ENCODE data around the gene CD47. TPM values are rescaled to one million over a fixed set of nuclear protein-coding genes. Genes with fewer than 3 reads are reported as not detected.
A peak's percentile ranks its signal among the peaks of the same experiment; 100 is the strongest.

CD47 gene
- total RNA-seq, 5 donors from 2014 or later (not counting 1 experiment from before 2014, with no cell fraction given) = 154 to 186 (median 161) TPM

DNA sequence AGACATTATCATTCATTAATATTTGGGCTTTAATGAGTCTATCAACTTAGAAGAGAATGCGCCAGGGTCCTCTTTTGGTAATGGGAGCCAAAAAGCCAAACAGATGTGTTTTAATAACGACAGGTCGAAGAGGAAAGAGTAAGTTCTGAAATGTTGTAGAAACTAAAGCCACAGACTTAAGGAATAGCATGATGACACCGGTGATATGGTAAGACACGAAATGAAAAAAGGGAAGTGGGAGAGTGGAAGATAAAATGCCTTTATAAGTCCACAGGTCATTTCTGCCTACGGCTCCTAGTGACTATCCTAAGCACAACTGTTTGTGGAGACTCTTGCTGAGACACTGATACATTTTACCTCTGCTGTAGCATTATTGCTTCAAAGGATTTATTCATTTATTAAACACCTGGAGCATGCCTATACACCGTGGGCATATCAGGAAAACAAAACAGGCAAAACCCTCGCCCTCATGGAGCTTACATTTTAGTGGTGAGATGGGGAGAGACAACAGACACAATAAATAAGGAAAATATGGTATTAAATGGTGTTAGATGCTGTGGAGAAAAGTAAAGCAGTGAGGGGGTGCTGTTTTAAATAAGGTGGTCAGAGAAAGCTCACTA is 11.7 kb upstream of the CD47 start:
- no peaks in the 10 kb centered on the region for H3K27me3 ChIP-seq (replicated peaks in 1 of 2; ENCODE audit: control insufficient read depth in 2 of 2, extremely low read depth in 1 of 2, insufficient read depth in 2 of 2, low read length in 1 of 2)
- no peaks in the 10 kb centered on the region for H3K9me3 ChIP-seq
- H3K9me3 Mint-ChIP-seq = no peaks in the 10 kb centered on the region
- peak overlapping the region in 1 of 2 donors; percentile 60 for H3K27ac Mint-ChIP-seq
- peaks cover 37 to 58% (median 53%) of the 10 kb centered on the region in 3 donors for H3K4me1 Mint-ChIP-seq
- DNase-seq = no peak
- H3K4me3 Mint-ChIP-seq = no peak overlapping the region
- no peak overlapping the region for H3K4me3 ChIP-seq (ENCODE audit: control insufficient read depth in 1 of 2, extremely low read depth in 1 of 2, low read length in 1 of 2)
- no peaks in the 10 kb centered on the region for H3K27me3 Mint-ChIP-seq
- H3K4me1 ChIP-seq (ENCODE audit: control insufficient read depth in 1 of 2, extremely low read depth in 1 of 2, insufficient read depth in 2 of 2, low read length in 2 of 2) = peaks cover 20 to 31% of the 10 kb centered on the region in 2 experiments
- POLR2A ChIA-PET = no interaction called here
- WGBS (ENCODE audit: insufficient coverage) = 93% methylated on average over 6 of the region's 8 CpGs
- H3K36me3 Mint-ChIP-seq = no peaks in the 10 kb centered on the region
- no peak overlapping the region for H3K27ac ChIP-seq (ENCODE audit: low read length)
- no peak for ATAC-seq (replicated peaks in 1 of 4)
- no peaks in the 10 kb centered on the region for H3K36me3 ChIP-seq (ENCODE audit: control insufficient read depth in 2 of 2, extremely low read depth in 1 of 2, insufficient read depth in 1 of 2, low read length in 1 of 2)
- CTCF ChIA-PET = no interaction called here

DNA sequence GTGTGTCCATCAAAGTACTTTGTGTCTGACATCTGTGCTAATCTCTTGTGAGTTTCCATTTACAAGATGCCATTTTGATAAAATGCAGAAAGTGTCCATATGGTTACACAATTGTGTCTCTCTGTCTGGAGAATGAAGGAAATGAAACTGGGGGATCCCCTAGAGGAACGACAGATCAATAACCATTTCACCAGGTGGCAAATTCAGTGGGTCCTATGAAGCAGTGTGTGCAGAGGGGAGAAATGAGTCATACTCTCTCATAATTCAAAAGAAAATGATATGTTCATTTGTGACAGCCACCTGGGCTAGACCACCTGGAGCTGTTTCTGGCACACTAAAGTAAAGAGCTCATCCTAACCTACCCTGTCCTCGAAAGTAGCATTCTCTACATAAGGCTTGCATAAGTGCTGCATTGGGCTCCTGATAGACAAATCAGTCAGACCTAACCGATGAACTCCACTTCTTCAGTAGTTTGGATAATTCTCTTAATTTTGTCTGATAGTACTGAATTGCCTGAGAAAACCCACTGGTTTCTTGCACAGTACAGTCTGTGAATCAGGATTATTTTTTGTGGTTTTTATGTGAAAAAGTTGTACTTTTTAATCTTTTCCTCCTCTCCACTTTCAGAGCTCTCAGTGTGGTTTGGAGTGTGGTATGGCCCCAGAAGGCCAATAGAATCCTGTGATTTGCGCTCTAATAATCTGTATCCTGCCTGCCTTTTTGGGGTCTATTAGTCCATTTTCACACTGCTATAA is 10.3 kb upstream of the CD47 start:
- DNase-seq = peak in 3 of 35 experiments; percentile 13 to 62 (median 25)
- CTCF ChIA-PET = no interaction called here

DNA sequence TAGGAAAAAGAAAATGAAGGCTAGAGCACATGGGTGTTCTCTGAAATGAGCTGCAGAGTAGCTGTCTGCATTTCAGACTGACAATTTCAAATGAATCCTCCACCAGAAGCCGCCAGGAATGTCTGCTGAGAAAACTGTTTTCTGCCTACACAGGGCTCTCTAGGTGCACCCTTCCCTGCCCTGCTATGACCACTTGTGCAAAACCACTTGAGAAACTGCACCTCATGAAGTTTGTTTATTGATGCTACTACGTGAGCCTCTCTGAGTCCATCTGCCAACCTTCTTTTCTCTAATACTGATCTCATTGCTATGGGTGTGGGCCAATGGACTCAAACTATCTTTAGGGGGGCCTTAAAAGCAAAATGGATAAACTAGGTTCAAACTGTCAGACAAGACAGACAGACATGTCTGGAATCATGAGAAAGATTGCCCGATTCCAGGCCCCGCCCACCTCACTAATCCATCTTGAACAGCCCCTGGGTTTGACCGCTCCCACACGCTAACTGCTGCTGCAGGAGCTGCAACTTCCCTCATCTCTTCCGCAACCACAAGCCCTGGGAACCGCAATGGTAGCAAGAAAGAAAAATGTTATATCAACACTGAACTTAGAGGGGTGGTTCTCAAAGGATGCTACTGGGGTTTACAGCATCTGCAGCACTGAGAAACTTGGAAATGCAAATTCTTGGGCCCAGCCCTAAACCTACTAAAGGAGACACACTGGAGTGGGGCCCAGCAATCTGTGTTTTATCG is 9.0 kb upstream of the CD47 start:
- ATAC-seq (replicated peaks in 1 of 4) = peak; percentile 30 to 54 (median 34)
- H3K4me1 Mint-ChIP-seq = peaks cover 50 to 71% (median 69%) of the 10 kb centered on the region in 3 donors
- ChIA-PET CTCF (no interaction called here), POLR2A (interaction anchor here in 1 of 2 donors (0.7 kb wide), 1 partner anchor 17 kb away, joined by 10 read pairs; no protein-coding TSS in a partner anchor)
- no peaks in the 10 kb centered on the region for H3K36me3 Mint-ChIP-seq
- no peaks in the 10 kb centered on the region for H3K27me3 Mint-ChIP-seq
- Histone ChIP-seq H3K27me3 (replicated peaks in 1 of 2; ENCODE audit: control insufficient read depth in 2 of 2, extremely low read depth in 1 of 2, insufficient read depth in 2 of 2, low read length in 1 of 2) (no peaks in the 10 kb centered on the region), H3K36me3 (ENCODE audit: control insufficient read depth in 2 of 2, extremely low read depth in 1 of 2, insufficient read depth in 1 of 2, low read length in 1 of 2) (no peaks in the 10 kb centered on the region), H3K4me3 (ENCODE audit: control insufficient read depth in 1 of 2, extremely low read depth in 1 of 2, low read length in 1 of 2) (no peak overlapping the region), H3K27ac (ENCODE audit: low read length) (no peak overlapping the region), H3K4me1 (ENCODE audit: control insufficient read depth in 1 of 2, extremely low read depth in 1 of 2, insufficient read depth in 2 of 2, low read length in 2 of 2) (peaks cover 27 to 34% of the 10 kb centered on the region in 2 experiments), H3K9me3 (no peaks in the 10 kb centered on the region)
- peak overlapping the region; percentile 70 to 83 for H3K27ac Mint-ChIP-seq
- H3K4me3 Mint-ChIP-seq = peak overlapping the region in 1 of 3 donors; percentile 57
- 78% methylated on average over 4 of the region's 9 CpGs for WGBS (ENCODE audit: insufficient coverage)
- DNase-seq = peak in 19 of 35 experiments; percentile 13 to 54 (median 29)
- H3K9me3 Mint-ChIP-seq = no peaks in the 10 kb centered on the region

More for the DNA sequence above, 10.3 kb upstream of the CD47 start:
- Mint-ChIP-seq H3K36me3 (no peaks in the 10 kb centered on the region), H3K4me1 (peaks cover 46 to 64% (median 61%) of the 10 kb centered on the region in 3 donors), H3K27me3 (no peaks in the 10 kb centered on the region), H3K4me3 (peak overlapping the region; percentile 5 to 57 (median 23)), H3K9me3 (no peaks in the 10 kb centered on the region), H3K27ac (peak overlapping the region; percentile 70 to 83)
- POLR2A ChIA-PET = interaction anchor here in 1 of 2 donors (0.5 kb wide), 1 partner anchor 43 kb away, joined by 3 read pairs; no protein-coding TSS in a partner anchor
- Histone ChIP-seq H3K4me1 (ENCODE audit: control insufficient read depth in 1 of 2, extremely low read depth in 1 of 2, insufficient read depth in 2 of 2, low read length in 2 of 2) (peaks cover 27 to 34% of the 10 kb centered on the region in 2 experiments), H3K27ac (ENCODE audit: low read length) (no peak overlapping the region), H3K4me3 (ENCODE audit: control insufficient read depth in 1 of 2, extremely low read depth in 1 of 2, low read length in 1 of 2) (no peak overlapping the region), H3K36me3 (ENCODE audit: control insufficient read depth in 2 of 2, extremely low read depth in 1 of 2, insufficient read depth in 1 of 2, low read length in 1 of 2) (no peaks in the 10 kb centered on the region), H3K9me3 (no peaks in the 10 kb centered on the region), H3K27me3 (replicated peaks in 1 of 2; ENCODE audit: control insufficient read depth in 2 of 2, extremely low read depth in 1 of 2, insufficient read depth in 2 of 2, low read length in 1 of 2) (no peaks in the 10 kb centered on the region)
- no CpG with 5 or more reads among the region's 4 CpGs for WGBS (ENCODE audit: insufficient coverage)
- peak; percentile 65 to 79 (median 68) for ATAC-seq (replicated peaks in 1 of 4)

DNA sequence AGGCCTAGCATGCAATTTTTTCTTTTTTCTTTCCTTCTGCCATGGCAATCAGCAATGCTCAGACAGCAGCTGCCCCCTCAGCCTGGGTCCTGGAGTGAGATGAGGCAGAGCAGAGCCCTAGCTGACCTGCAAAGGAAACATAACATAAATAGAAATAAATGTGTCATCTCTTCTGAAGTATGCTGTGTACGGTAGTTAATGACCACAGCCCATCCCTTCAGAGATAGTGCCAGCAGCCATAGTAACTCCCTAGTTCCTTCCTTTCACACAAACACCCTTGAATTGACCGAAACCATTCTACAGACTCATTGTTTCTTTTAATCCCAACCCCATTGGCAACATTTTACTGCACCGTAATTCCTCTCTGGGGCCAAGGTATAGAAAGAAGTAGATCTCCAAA is 8.4 kb upstream of the CD47 start:
- no CpG with 5 or more reads among the region's 3 CpGs for WGBS (ENCODE audit: insufficient coverage)
- no peaks in the 10 kb centered on the region for H3K9me3 Mint-ChIP-seq
- DNase-seq (no peak), ATAC-seq (replicated peaks in 1 of 4) (no peak)
- H3K4me1 ChIP-seq (ENCODE audit: control insufficient read depth in 1 of 2, extremely low read depth in 1 of 2, insufficient read depth in 2 of 2, low read length in 2 of 2) = peaks cover 27 to 34% of the 10 kb centered on the region in 2 experiments
- H3K4me3 ChIP-seq (ENCODE audit: control insufficient read depth in 1 of 2, extremely low read depth in 1 of 2, low read length in 1 of 2) = no peak overlapping the region
- no peaks in the 10 kb centered on the region for H3K27me3 ChIP-seq (replicated peaks in 1 of 2; ENCODE audit: control insufficient read depth in 2 of 2, extremely low read depth in 1 of 2, insufficient read depth in 2 of 2, low read length in 1 of 2)
- CTCF ChIA-PET = no interaction called here
- POLR2A ChIA-PET = interaction anchor here in 1 of 2 donors (0.5 to 0.7 kb wide), 2 partner anchors 10 to 16 kb away, joined by 3 to 10 read pairs; no protein-coding TSS in a partner anchor
- no peak overlapping the region for H3K4me3 Mint-ChIP-seq
- no peak overlapping the region for H3K27ac ChIP-seq (ENCODE audit: low read length)
- no peaks in the 10 kb centered on the region for H3K36me3 Mint-ChIP-seq
- peak overlapping the region; percentile 70 to 83 for H3K27ac Mint-ChIP-seq
- peaks cover 52 to 74% (median 72%) of the 10 kb centered on the region in 3 donors for H3K4me1 Mint-ChIP-seq
- H3K27me3 Mint-ChIP-seq = no peaks in the 10 kb centered on the region
- H3K9me3 ChIP-seq = no peaks in the 10 kb centered on the region
- no peaks in the 10 kb centered on the region for H3K36me3 ChIP-seq (ENCODE audit: control insufficient read depth in 2 of 2, extremely low read depth in 1 of 2, insufficient read depth in 1 of 2, low read length in 1 of 2)

DNA sequence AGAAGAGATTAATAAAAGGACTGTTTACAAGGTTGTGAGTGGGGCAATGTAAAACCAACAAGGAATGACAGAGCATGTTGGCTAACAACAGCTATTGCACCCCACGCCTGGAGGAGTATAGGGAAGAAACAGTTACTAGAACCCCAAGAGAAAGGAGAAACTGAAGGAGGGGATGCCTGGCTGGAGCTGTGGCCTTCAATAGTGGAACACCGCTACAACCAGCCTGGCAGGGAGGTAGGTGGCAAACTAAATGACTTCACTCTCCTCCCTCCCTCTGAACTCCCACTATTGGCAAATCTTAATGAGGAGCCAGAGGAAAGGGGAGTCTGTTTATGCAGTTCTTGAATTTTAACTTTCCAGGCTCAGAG is 7.2 kb upstream of the CD47 start:
- H3K36me3 Mint-ChIP-seq = no peaks in the 10 kb centered on the region
- ATAC-seq (replicated peaks in 1 of 4) = no peak
- no peak for DNase-seq
- no CpG with 5 or more reads among the region's 2 CpGs for WGBS (ENCODE audit: insufficient coverage)
- Histone ChIP-seq H3K36me3 (ENCODE audit: control insufficient read depth in 2 of 2, extremely low read depth in 1 of 2, insufficient read depth in 1 of 2, low read length in 1 of 2) (no peaks in the 10 kb centered on the region), H3K27ac (ENCODE audit: low read length) (no peak overlapping the region), H3K9me3 (no peaks in the 10 kb centered on the region), H3K4me1 (ENCODE audit: control insufficient read depth in 1 of 2, extremely low read depth in 1 of 2, insufficient read depth in 2 of 2, low read length in 2 of 2) (peaks cover 37 to 42% of the 10 kb centered on the region in 2 experiments), H3K4me3 (ENCODE audit: control insufficient read depth in 1 of 2, extremely low read depth in 1 of 2, low read length in 1 of 2) (no peak overlapping the region), H3K27me3 (replicated peaks in 1 of 2; ENCODE audit: control insufficient read depth in 2 of 2, extremely low read depth in 1 of 2, insufficient read depth in 2 of 2, low read length in 1 of 2) (no peaks in the 10 kb centered on the region)
- no peaks in the 10 kb centered on the region for H3K9me3 Mint-ChIP-seq
- ChIA-PET POLR2A (no interaction called here), CTCF (no interaction called here)
- no peak overlapping the region for H3K4me3 Mint-ChIP-seq
- H3K27me3 Mint-ChIP-seq = no peaks in the 10 kb centered on the region
- peaks cover 62 to 82% (median 78%) of the 10 kb centered on the region in 3 donors for H3K4me1 Mint-ChIP-seq
- peak overlapping the region in 1 of 2 donors; percentile 71 for H3K27ac Mint-ChIP-seq

DNA sequence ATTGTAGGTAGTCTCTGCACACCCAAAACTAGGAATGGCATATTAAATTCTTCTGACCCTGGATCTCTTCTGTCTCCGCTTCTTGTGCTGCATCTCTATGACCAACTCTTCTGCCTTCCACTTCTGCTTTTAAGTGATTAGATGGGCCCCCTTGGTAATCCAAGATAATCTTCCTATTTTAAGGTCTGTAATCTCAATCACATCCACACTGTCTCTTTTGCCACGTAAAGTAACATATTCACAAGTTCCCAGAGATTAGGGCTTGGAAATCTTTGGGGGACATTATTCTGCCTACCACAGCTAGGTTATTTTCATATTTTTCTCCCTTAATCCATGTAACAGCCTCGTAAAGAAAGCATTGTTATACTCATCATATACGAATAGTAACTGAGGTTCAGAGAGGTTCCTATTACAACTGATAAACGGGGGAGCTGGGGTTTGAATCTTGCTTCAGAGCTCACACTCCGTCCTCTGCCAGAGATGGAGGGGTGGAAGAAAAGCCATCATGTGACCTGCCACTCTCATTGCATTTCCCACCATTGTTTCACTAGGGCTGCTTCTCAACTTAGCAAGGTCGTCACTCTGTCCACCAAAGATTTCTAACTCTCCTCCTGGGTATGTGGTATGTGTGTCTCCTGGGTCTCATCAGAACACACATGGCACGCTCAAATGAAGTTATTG is 6.6 kb upstream of the CD47 start:
- POLR2A ChIA-PET = no interaction called here
- no peaks in the 10 kb centered on the region for H3K9me3 ChIP-seq

More for the DNA sequence above, 6.6 kb upstream of the CD47 start:
- H3K4me1 Mint-ChIP-seq = peaks cover 68 to 82% (median 78%) of the 10 kb centered on the region in 3 donors
- H3K27ac Mint-ChIP-seq = peak overlapping the region; percentile 56 to 85
- CTCF ChIA-PET = no interaction called here
- no peak overlapping the region for H3K4me3 ChIP-seq (ENCODE audit: control insufficient read depth in 1 of 2, extremely low read depth in 1 of 2, low read length in 1 of 2)
- no peak overlapping the region for H3K27ac ChIP-seq (ENCODE audit: low read length)
- H3K27me3 ChIP-seq (replicated peaks in 1 of 2; ENCODE audit: control insufficient read depth in 2 of 2, extremely low read depth in 1 of 2, insufficient read depth in 2 of 2, low read length in 1 of 2) = no peaks in the 10 kb centered on the region
- no peaks in the 10 kb centered on the region for H3K9me3 Mint-ChIP-seq
- ATAC-seq (replicated peaks in 1 of 4) (no peak), DNase-seq (no peak)
- H3K36me3 Mint-ChIP-seq = no peaks in the 10 kb centered on the region
- H3K4me1 ChIP-seq (ENCODE audit: control insufficient read depth in 1 of 2, extremely low read depth in 1 of 2, insufficient read depth in 2 of 2, low read length in 2 of 2) = peaks cover 42 to 47% of the 10 kb centered on the region in 2 experiments
- no peaks in the 10 kb centered on the region for H3K36me3 ChIP-seq (ENCODE audit: control insufficient read depth in 2 of 2, extremely low read depth in 1 of 2, insufficient read depth in 1 of 2, low read length in 1 of 2)
- 100% methylated on average over 2 of the region's 8 CpGs for WGBS (ENCODE audit: insufficient coverage)
- H3K27me3 Mint-ChIP-seq = no peaks in the 10 kb centered on the region
- peak overlapping the region in 1 of 3 donors; percentile 62 for H3K4me3 Mint-ChIP-seq
